HepG2 (cell line): ENCODE measurements around the gene HCRT.

Source experiments
- HNF4G ChIP-seq, 2 experiments: sonication (generic) in 1 of 2; formaldehyde crosslinking in 1 of 2; IDR thresholded peaks; 2 replicates each; pipeline versions ENCODE4 v1.4.0 to v1.6.1; 2011 to 2020; ENCODE audit warnings: borderline replicate concordance in 2 of 2, low read depth in 2 of 2, mild to moderate bottlenecking in 2 of 2, low read length in 1 of 2, missing genetic modification reagents in 1 of 2, moderate library complexity in 1 of 2
- RFX3 ChIP-seq: IDR thresholded peaks from 2 replicates; pipeline ENCODE4 v1.6.1; 2016; ENCODE audit warnings: missing biosample characterization, missing genetic modification reagents
- SIN3A ChIP-seq: IDR thresholded peaks from 2 replicates; pipeline ENCODE4 v1.6.1; 2011; ENCODE audit warnings: low read depth, mild to moderate bottlenecking, control low read depth, low read length, borderline replicate concordance
- SMARCE1 ChIP-seq: fragments of 450-650 bp; IDR thresholded peaks from 2 replicates; pipeline ENCODE4 v1.6.1; 2017; ENCODE audit warnings: borderline replicate concordance
- TCF7 ChIP-seq: sonication (generic); IDR thresholded peaks from 2 replicates; pipeline ENCODE4 v1.6.1; 2016; ENCODE audit warnings: antibody characterized with exemption, low read depth
- TF ChIP-seq, protein P1 (sequence below): sonication (generic); formaldehyde crosslinking; IDR thresholded peaks from 2 replicates; pipeline ENCODE4 v1.5.0; 2020; ENCODE audit warnings: mild to moderate bottlenecking, missing genetic modification reagents, moderate library complexity

DNA sequence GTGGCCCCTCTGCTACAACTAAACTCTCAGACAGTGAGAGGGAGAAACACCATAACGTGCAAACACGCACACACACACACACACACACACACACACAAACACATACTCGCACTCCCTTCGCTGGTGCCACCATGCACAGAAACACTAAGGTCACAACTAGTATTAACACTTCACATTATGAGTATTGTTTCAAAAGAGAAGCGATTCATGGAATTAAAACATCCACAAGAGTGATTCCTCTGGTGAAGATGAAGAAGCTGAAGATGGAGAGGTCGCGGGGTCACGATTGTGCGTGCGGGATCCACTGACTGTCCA lies 16.2 kb upstream of the HCRT start:
- no peak for TF ChIP-seq TCF7
- TF ChIP-seq HNF4G (IDR thresholded peaks at IDR 0.05; ENCODE audit: borderline replicate concordance, low read depth, low read length): no peak
- TF ChIP-seq HNF4G (CRISPR knock-in tag; IDR thresholded peaks at IDR 0.05; ENCODE audit: borderline replicate concordance, low read depth): no peak
- TF ChIP-seq SIN3A: no peak
- TF ChIP-seq SMARCE1: no peak
- no peak for TF ChIP-seq RFX3
- TF ChIP-seq, protein P1, sequence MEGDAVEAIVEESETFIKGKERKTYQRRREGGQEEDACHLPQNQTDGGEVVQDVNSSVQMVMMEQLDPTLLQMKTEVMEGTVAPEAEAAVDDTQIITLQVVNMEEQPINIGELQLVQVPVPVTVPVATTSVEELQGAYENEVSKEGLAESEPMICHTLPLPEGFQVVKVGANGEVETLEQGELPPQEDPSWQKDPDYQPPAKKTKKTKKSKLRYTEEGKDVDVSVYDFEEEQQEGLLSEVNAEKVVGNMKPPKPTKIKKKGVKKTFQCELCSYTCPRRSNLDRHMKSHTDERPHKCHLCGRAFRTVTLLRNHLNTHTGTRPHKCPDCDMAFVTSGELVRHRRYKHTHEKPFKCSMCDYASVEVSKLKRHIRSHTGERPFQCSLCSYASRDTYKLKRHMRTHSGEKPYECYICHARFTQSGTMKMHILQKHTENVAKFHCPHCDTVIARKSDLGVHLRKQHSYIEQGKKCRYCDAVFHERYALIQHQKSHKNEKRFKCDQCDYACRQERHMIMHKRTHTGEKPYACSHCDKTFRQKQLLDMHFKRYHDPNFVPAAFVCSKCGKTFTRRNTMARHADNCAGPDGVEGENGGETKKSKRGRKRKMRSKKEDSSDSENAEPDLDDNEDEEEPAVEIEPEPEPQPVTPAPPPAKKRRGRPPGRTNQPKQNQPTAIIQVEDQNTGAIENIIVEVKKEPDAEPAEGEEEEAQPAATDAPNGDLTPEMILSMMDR: no peak
